Endothelial cell of umbilical vein (primary cell): ENCODE measurements around the gene MAP3K4. TPM values are rescaled to one million over a fixed set of nuclear protein-coding genes. Genes with fewer than 3 reads are reported as not detected.

ENCODE experiments used
- BruUV-seq: library from RNA; stranded (reverse); fragments of 400-500 nt; replicated peaks from 2 replicates; lab custom pipeline; 2021; lab: Mats Ljungman, UMichigan
- CTCF ChIA-PET: fragments of 300-600, 350-600 bp; sonication (Branson Sonifier 250); formaldehyde crosslinking; loops from one replicate; lab custom pipeline; 2021; ENCODE audit warnings: antibody characterized with exemption, inconsistent platforms; lab: Charles Lee
- POLR2A ChIA-PET: fragments of 300-600, 350-600 bp; sonication (Branson Sonifier 250); formaldehyde crosslinking; loops from one replicate; lab custom pipeline; 2021; ENCODE audit warnings: antibody characterized with exemption, inconsistent platforms; lab: Charles Lee
- DNase-seq: peaks from one replicate; pipeline ENCODE4 v3.0.0-alpha.2; 2011; ENCODE audit warnings: low read depth, low spot score
- FAIRE-seq: peaks from 2 replicates; lab custom pipeline; 2011; peaks lifted over from hg19 to GRCh38; lab: Jason Lieb, UNC
- H2AFZ ChIP-seq: 2 replicates; pipeline ENCODE4 v1.6.0; 2012; ENCODE audit warnings: low read depth, low read length, control low read depth, inconsistent platforms
- H3K27ac ChIP-seq: 2 replicates; pipeline ENCODE4 v1.5.1; 2011; ENCODE audit warnings: low read depth, mild to moderate bottlenecking, control low read depth, low read length, moderate library complexity; ENCODE audit not compliant: insufficient read depth
- H3K27me3 ChIP-seq, 2 experiments: 2 replicates each; pipeline versions ENCODE4 v1.6.0 to v1.6.1; 2011; ENCODE audit warnings: low read length in 2 of 2, mixed read lengths in 1 of 2; ENCODE audit not compliant: control insufficient read depth in 2 of 2, insufficient read depth in 2 of 2
- H3K36me3 ChIP-seq, 2 experiments: 2 replicates in 1 of 2; 3 replicates in 1 of 2; pipeline ENCODE4 v1.5.1; 2011; ENCODE audit warnings: low read length in 2 of 2, mild to moderate bottlenecking in 1 of 2, moderate library complexity in 1 of 2; ENCODE audit not compliant: control insufficient read depth in 2 of 2, insufficient read depth in 2 of 2; ENCODE audit errors: extremely low read depth in 1 of 2
- H3K4me1 ChIP-seq: 3 replicates; pipeline ENCODE4 v1.5.1; 2011; ENCODE audit warnings: mild to moderate bottlenecking, low read length; ENCODE audit not compliant: control insufficient read depth, insufficient read depth; ENCODE audit errors: extremely low read depth
- H3K4me2 ChIP-seq: 2 replicates; pipeline ENCODE4 v1.6.1; 2011; ENCODE audit warnings: low read length, control low read depth, mixed read lengths; ENCODE audit not compliant: insufficient read depth
- H3K4me3 ChIP-seq, 3 experiments: fragments of 200-600 bp in 1 of 3; sonication (generic), shearing (Covaris generic) in 1 of 3; replicated peaks in 1 of 3; 2 replicates each; pipeline ENCODE4 v1.5.1; 2011 to 2016; ENCODE audit warnings: control low read depth in 3 of 3, low read length in 3 of 3, mild to moderate bottlenecking in 2 of 3, inconsistent platforms in 1 of 3, low read depth in 1 of 3, moderate library complexity in 1 of 3; ENCODE audit not compliant: insufficient read depth in 1 of 3
- H3K79me2 ChIP-seq: 2 replicates; pipeline ENCODE4 v1.6.0; 2012; ENCODE audit warnings: low read length, inconsistent platforms; ENCODE audit not compliant: control insufficient read depth, insufficient read depth
- H3K9ac ChIP-seq: replicated peaks from 2 replicates; pipeline ENCODE3; 2011; ENCODE audit warnings: low read length, control low read depth; ENCODE audit not compliant: insufficient read depth; ENCODE audit errors: extremely low read depth
- H3K9me1 ChIP-seq: replicated peaks from 3 replicates; pipeline ENCODE4 v1.6.0; 2011; ENCODE audit warnings: mild to moderate bottlenecking, low read length; ENCODE audit not compliant: control insufficient read depth, insufficient read depth; ENCODE audit errors: extremely low read depth
- H3K9me3 ChIP-seq: replicated peaks from 2 replicates; pipeline ENCODE4 v1.5.1; 2012; ENCODE audit warnings: low read length, inconsistent platforms; ENCODE audit not compliant: control insufficient read depth, insufficient read depth
- H4K20me1 ChIP-seq: replicated peaks from 2 replicates; pipeline ENCODE3; 2011; ENCODE audit warnings: mild to moderate bottlenecking, low read length; ENCODE audit not compliant: control insufficient read depth, insufficient read depth; ENCODE audit errors: extremely low read depth
- EZH2 ChIP-seq: IDR thresholded peaks from 2 replicates; pipeline ENCODE4 v1.6.1; 2012; ENCODE audit warnings: borderline replicate concordance, low read depth, mild to moderate bottlenecking, moderate library complexity, low read length, inconsistent platforms; ENCODE audit not compliant: severe bottlenecking
- FOS ChIP-seq: IDR thresholded peaks from 2 replicates; pipeline ENCODE4 v1.6.1; 2011; ENCODE audit warnings: mild to moderate bottlenecking, low read length, moderate library complexity, borderline replicate concordance; ENCODE audit not compliant: insufficient read depth
- GATA2 ChIP-seq: IDR thresholded peaks from 2 replicates; pipeline ENCODE4 v1.7.0; 2011; ENCODE audit warnings: low read depth, mild to moderate bottlenecking, moderate library complexity, mixed read lengths, low read length; ENCODE audit not compliant: insufficient read length, insufficient read depth
- JUN ChIP-seq: IDR thresholded peaks from 2 replicates; pipeline ENCODE4 v1.6.1; 2011; ENCODE audit warnings: borderline replicate concordance, low read depth; ENCODE audit not compliant: insufficient read length, insufficient read depth
- MYC ChIP-seq: IDR thresholded peaks from one replicate; pipeline ENCODE4 v1.6.1; 2011; ENCODE audit warnings: mild to moderate bottlenecking, low read depth, low read length
- POLR2A ChIP-seq: IDR thresholded peaks from 2 replicates; pipeline ENCODE4 v1.6.1; 2012; ENCODE audit warnings: low read depth, mild to moderate bottlenecking, control low read depth, low read length
- POLR2AphosphoS5 ChIP-seq: IDR thresholded peaks from 2 replicates; pipeline ENCODE4 v1.6.1; 2012; ENCODE audit warnings: low read depth, mild to moderate bottlenecking, control low read depth, low read length, moderate library complexity; ENCODE audit not compliant: insufficient read depth
- dilution Hi-C: fragments of 300-500 bp; cut with MboI; formaldehyde crosslinking; loops from one replicate; pipeline ENCODE4 v1.15.0; 2019; ENCODE audit warnings: low sequenced_read_pairs; ENCODE audit not compliant: extremely low pct_ligation_motif_present
- intact Hi-C: fragments of 100-400 bp; cut with micrococcal nuclease; formaldehyde crosslinking; loops from one replicate; pipeline ENCODE4 v1.10.0; 2022
- polyA plus RNA-seq, 4 experiments: library from polyadenylated mRNA; depleted of rRNA in 3 of 4; stranded (reverse) in 3 of 4; unstranded in 1 of 4; fragments of >200 nt; gene quantifications; 2 replicates each; pipeline versions ENCODE4 v1.2.1 to v1.2.3, GENCODE V29; 2011 to 2012; ENCODE audit warnings: missing spikeins in 1 of 4
- total RNA-seq: library from RNA; stranded (reverse); gene quantifications from 2 replicates; pipeline ENCODE4 v1.2.3, GENCODE V29; 2021
- TF ChIP-seq, protein P1 (sequence below), 2 donors: IDR thresholded peaks; 1 replicate in 1 of 2; 2 replicates in 1 of 2; pipeline ENCODE4 v1.5.1; 2011; ENCODE audit warnings: low read length in 2 of 2, mild to moderate bottlenecking in 2 of 2, moderate library complexity in 2 of 2, control low read depth in 1 of 2, inconsistent platforms in 1 of 2, low read depth in 1 of 2; ENCODE audit not compliant: insufficient read depth in 1 of 2; ENCODE audit errors: extremely low read depth in 1 of 2
- TF ChIP-seq, protein P2 (sequence below): IDR thresholded peaks from 2 replicates; pipeline ENCODE4 v1.6.1; 2011; ENCODE audit not compliant: insufficient read depth, insufficient read length

The MAP3K4 gene
- total and polyA plus RNA-seq, 2 donors (not counting 3 experiments of a cell fraction or from before 2014, with no cell fraction given): 10.8 to 42.3 TPM

DNA sequence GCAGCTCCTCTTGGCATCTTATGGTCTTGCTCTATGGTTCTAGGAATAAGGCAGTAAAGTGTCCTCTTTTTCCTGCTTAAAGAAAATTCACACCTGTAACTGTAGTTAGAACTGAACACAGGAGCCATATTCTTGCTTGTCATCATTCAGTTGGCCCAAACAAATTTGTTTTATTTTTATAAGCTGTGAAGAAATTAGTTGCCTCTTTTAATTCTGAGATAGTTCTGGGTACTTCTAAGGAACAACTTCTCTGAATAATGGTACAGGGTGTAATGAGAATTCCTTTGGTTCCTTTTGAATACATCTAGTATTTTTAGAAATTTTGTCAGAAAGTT, 1.4 kb downstream of the MAP3K4 start:
- H3K9me3 ChIP-seq: no peaks in the 10 kb centered on the region
- H2AFZ ChIP-seq: no peak overlapping the region
- intact Hi-C loops (loop anchor here (1.0 to 2.0 kb wide), 3 partner anchors 20 to 381 kb away; no protein-coding TSS in a partner anchor), dilution Hi-C loops (no loop called here)
- H3K4me3 ChIP-seq: peak overlapping the region in 2 of 3 experiments; percentile 80 to 88
- peak overlapping the region; percentile 90 for H3K4me2 ChIP-seq
- CTCF ChIA-PET: interaction anchor here (0.6 to 4.4 kb wide), 20 partner anchors 9 to 474 kb away, joined by 3 to 41 read pairs (median 4); partner anchors contain the start of gene AGPAT4
- TSS peak; percentile 26 for BruUV-seq
- peaks cover 14% of the 10 kb centered on the region for H3K4me1 ChIP-seq
- peaks cover 4% of the 10 kb centered on the region for H4K20me1 ChIP-seq
- H3K36me3 ChIP-seq: no peaks in the 10 kb centered on the region
- no peaks in the 10 kb centered on the region for H3K27me3 ChIP-seq
- H3K79me2 ChIP-seq: peaks cover 55% of the 10 kb centered on the region
- TF ChIP-seq GATA2: no peak
- H3K27ac ChIP-seq: no peak overlapping the region
- peak overlapping the region; percentile 71 for H3K9ac ChIP-seq
- DNase-seq (no peak), FAIRE-seq (peak; percentile 12)
- H3K9me1 ChIP-seq: no peaks in the 10 kb centered on the region
- POLR2A ChIA-PET: interaction anchor here (0.6 to 0.7 kb wide), 2 partner anchors 19 to 281 kb away, joined by 3 read pairs; partner anchors contain the start of gene AGPAT4

DNA sequence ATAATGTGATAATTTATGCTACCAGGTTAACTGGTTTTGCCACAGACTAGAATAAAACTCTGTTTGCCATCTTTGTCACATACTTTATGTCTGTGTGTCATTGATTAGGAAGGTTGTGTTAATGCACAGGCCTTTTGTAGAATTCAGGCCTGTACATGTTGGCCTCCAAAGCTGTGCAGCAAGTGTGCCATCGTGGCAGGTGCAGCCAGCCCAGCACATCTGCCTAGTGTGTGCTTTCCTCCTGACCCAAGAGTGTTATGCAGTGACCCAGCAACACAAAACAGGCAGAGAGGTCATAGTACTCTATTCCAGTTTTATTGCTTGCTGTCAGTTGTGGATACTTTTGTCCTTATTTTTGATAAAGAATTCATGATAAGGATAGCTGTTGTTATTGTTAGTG, 3.7 kb downstream of the MAP3K4 start:
- TF ChIP-seq EZH2 (no peak), POLR2AphosphoS5 (no peak), FOS (no peak), POLR2A (no peak), GATA2 (no peak), MYC (no peak), JUN (no peak)
- TF ChIP-seq, protein P1, sequence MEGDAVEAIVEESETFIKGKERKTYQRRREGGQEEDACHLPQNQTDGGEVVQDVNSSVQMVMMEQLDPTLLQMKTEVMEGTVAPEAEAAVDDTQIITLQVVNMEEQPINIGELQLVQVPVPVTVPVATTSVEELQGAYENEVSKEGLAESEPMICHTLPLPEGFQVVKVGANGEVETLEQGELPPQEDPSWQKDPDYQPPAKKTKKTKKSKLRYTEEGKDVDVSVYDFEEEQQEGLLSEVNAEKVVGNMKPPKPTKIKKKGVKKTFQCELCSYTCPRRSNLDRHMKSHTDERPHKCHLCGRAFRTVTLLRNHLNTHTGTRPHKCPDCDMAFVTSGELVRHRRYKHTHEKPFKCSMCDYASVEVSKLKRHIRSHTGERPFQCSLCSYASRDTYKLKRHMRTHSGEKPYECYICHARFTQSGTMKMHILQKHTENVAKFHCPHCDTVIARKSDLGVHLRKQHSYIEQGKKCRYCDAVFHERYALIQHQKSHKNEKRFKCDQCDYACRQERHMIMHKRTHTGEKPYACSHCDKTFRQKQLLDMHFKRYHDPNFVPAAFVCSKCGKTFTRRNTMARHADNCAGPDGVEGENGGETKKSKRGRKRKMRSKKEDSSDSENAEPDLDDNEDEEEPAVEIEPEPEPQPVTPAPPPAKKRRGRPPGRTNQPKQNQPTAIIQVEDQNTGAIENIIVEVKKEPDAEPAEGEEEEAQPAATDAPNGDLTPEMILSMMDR (IDR thresholded peaks at IDR 0.05; ENCODE audit: extremely low read depth in 1 of 2, insufficient read depth in 1 of 2, low read depth in 1 of 2, low read length in 2 of 2): no peak
- TF ChIP-seq, protein P2, sequence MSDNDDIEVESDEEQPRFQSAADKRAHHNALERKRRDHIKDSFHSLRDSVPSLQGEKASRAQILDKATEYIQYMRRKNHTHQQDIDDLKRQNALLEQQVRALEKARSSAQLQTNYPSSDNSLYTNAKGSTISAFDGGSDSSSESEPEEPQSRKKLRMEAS: no peak
- H3K27me3 ChIP-seq: no peaks in the 10 kb centered on the region
- peaks cover 12% of the 10 kb centered on the region for H4K20me1 ChIP-seq
- intact Hi-C loops (no loop called here), dilution Hi-C loops (no loop called here)
- no peak overlapping the region for H3K9ac ChIP-seq
- DNase-seq (no peak), FAIRE-seq (no peak)
- no peak overlapping the region for H3K4me3 ChIP-seq
- H2AFZ ChIP-seq: no peak overlapping the region
- ChIA-PET CTCF (interaction anchor here (1.0 kb wide), 1 partner anchor 65 kb away, joined by 5 read pairs; no protein-coding TSS in a partner anchor), POLR2A (no interaction called here)
- H3K27ac ChIP-seq: no peak overlapping the region
- peaks cover 3% of the 10 kb centered on the region for H3K9me1 ChIP-seq
- H3K36me3 ChIP-seq: no peaks in the 10 kb centered on the region
- H3K9me3 ChIP-seq: no peaks in the 10 kb centered on the region
- peaks cover 14% of the 10 kb centered on the region for H3K4me1 ChIP-seq
- no peak overlapping the region for H3K4me2 ChIP-seq
- H3K79me2 ChIP-seq: peaks cover 73% of the 10 kb centered on the region
- BruUV-seq: no TSS peak
